Dedifferentiated amniotic fluid mesenchymal stem cell (primary cell): ENCODE data around the gene SLC25A12.
A peak's percentile ranks its signal among the peaks of the same experiment; 100 is the strongest.

ENCODE experiments used
- DNase-seq: peaks from one replicate; pipeline ENCODE4 v3.0.0-alpha.2; 2016; ENCODE audit errors: extremely low spot score

Gene SLC25A12

GRCh38 chr2:171883275-171883893 is 10.7 kb downstream of the SLC25A12 start:
- no peak for DNase-seq

GRCh38 chr2:171882089-171882769 is 11.8 kb downstream of the SLC25A12 start:
- DNase-seq, result no peak

- DNase-seq, result no peak
Observed at GRCh38 chr2:171880774-171881173, 13.3 kb downstream of the SLC25A12 start.

GRCh38 chr2:171879865-171880264 is 14.2 kb downstream of the SLC25A12 start:
- DNase-seq, result no peak

GRCh38 chr2:171878481-171878993 is 15.5 kb downstream of the SLC25A12 start:
- peak; percentile 65 for DNase-seq

GRCh38 chr2:171874963-171875362 is 19.1 kb downstream of the SLC25A12 start:
- no peak for DNase-seq

GRCh38 chr2:171874517-171874916 is 19.5 kb downstream of the SLC25A12 start:
- DNase-seq, result no peak

GRCh38 chr2:171864357-171864985 is 29.6 kb downstream of the SLC25A12 start:
- no peak for DNase-seq

- DNase-seq, result no peak
Observed at GRCh38 chr2:171862501-171862900, 31.5 kb downstream of the SLC25A12 start.

- no peak for DNase-seq
Observed at GRCh38 chr2:171858397-171858958, 35.6 kb downstream of the SLC25A12 start.

GRCh38 chr2:171855401-171855800 is 38.6 kb downstream of the SLC25A12 start:
- peak; percentile 19 for DNase-seq

- no peak for DNase-seq
Observed at GRCh38 chr2:171852366-171852888, 41.6 kb downstream of the SLC25A12 start.

GRCh38 chr2:171847627-171848026 is 46.4 kb downstream of the SLC25A12 start:
- DNase-seq, result no peak

GRCh38 chr2:171846894-171847293 is 47.1 kb downstream of the SLC25A12 start:
- DNase-seq, result no peak

GRCh38 chr2:171841996-171842395 is 52.0 kb downstream of the SLC25A12 start:
- no peak for DNase-seq

- DNase-seq, result no peak
Observed at GRCh38 chr2:171837736-171838135, 56.3 kb downstream of the SLC25A12 start.

- peak; percentile 60 for DNase-seq
Observed at GRCh38 chr2:171836146-171836910, 57.7 kb downstream of the SLC25A12 start.

- DNase-seq, result no peak
Observed at GRCh38 chr2:171835386-171835785, 58.7 kb downstream of the SLC25A12 start.

GRCh38 chr2:171834286-171834685 is 59.8 kb downstream of the SLC25A12 start:
- DNase-seq, result no peak

- no peak for DNase-seq
Observed at GRCh38 chr2:171832489-171832888, 61.6 kb downstream of the SLC25A12 start.

- no peak for DNase-seq
Observed at GRCh38 chr2:171830039-171830438, 64.0 kb downstream of the SLC25A12 start.

GRCh38 chr2:171824086-171824485 is 70.0 kb downstream of the SLC25A12 start:
- DNase-seq, result peak; percentile 36
